Endometrial microvascular endothelial cells (primary cell): ENCODE data around the gene OBI1. TPM values are rescaled to one million over a fixed set of nuclear protein-coding genes. Genes with fewer than 3 reads are reported as not detected.
"Not testable (repeated sequence)": the region's sequence is repeated elsewhere in the genome, so short reads cannot be mapped to it uniquely, and the experiment has no call there.

Experiments
- in situ Hi-C: cut with HindIII; loops from 2 replicates; pipeline ENCODE4 v1.10.0; 2017; ENCODE audit warnings: low sequenced_read_pairs, low pct_unique_long_range_greater_than_20kb; ENCODE audit errors: inconsistent ontology term
- total RNA-seq: library from RNA; depleted of rRNA; stranded (reverse); fragments of >200 nt; gene quantifications from one replicate; pipeline ENCODE4 v1.2.3, GENCODE V29; 2015; ENCODE audit errors: inconsistent ontology term

The OBI1 gene
- total RNA-seq, 1 donor from 2014 or later, result 15.8 TPM

GRCh38 chr13:78650717-78651083, 8.3 kb downstream of the OBI1 start:
- in situ Hi-C loops, result no loop called here

DNA sequence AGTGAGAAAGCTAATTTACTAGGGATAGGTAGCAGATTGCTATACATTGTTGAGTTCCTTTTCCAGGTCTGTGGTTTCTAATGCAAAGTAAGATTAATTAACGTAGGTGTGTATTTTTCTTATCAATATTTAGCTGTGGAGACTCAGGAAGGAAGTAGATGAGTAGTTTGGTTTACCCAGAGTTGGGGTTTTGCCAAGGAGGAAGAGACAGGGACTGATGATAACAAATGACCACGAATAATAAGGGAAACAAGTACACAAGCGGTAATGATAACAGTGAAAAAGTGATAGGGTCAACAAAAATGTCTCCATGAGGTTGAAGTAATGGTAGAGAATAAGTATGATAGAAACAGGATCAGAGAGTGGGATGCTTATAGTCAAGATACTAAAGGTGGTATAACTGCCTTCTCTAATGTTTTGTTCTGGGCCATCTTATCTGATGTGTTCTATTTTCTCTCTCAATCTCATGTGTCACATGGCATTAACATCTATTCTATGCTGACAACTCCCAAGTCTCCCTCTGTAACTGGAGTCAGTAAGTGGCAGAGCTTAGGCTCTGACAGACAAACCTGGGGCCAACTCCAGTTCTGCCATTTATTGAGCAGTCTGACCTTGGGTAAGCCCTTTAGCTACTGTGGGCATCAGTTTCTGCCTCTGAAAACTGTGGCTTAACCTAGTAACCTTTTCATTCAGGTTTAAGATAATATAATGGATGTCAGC, 8.8 kb downstream of the OBI1 start:
- in situ Hi-C loops, result no loop called here

DNA sequence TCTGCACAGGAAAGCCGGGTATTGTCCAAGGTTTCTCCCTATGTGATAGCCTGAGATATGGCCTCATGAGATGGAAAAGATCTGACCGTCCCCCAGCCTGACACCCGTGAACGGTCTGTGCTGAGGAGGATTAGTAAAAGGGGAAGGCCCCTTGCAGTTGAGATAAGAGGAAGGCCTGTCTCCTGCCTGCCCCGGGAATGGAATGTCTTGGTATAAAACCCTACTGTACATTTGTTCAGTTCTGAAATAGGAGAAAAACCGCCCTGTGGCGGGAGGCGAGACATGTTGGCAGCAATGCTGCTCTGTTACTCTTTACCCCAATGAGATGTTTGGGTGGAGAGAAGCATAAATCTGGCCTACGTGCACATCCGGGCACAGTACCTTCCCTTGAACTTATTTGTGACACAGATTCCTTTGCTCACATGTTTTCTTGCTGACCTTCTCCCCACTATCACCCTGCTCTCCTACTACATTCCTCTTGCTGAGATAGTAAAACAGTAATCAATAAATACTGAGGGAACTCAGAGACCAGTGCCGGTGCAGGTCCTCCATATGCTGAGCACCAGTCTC, 11.8 kb downstream of the OBI1 start:
- in situ Hi-C loops, result not testable (repeated sequence)

DNA sequence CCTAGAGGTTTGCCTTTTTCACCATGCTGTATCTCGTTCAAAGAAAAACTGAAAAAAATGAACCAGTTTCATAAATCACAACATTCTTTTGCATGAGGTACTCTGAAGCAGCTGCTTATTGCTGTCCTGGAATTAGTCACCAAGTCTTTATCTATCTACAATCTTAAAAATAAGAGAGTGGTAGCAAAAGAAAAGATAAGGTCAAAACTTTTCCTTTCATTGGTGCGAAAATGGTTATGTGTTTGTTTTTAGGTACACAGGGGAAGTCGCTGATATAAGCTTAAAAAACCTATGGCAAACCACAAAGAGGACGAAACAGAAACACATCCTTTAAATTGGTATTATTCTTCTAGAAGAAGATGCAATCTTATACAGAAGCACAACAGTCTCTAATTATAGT, 20.7 kb downstream of the OBI1 start:
- in situ Hi-C loops, result no loop called here

DNA sequence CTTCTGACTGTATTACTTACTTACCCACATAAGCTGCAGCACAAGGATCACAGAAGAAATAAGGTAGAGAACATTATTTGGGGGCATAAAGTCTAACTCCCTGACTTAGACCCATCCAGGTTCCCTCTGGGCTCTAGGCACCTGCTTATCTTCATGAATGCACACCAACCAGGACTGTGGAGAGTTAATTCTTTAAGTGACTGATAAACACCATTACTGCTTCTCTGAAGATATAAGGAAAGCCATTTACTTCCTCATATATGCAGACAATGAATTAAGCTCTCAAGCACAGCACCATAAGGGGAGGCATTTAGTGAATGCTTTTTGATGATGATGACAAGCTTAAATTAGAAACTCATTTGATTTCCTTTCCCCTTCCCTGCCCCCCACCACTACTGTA, 22.5 kb downstream of the OBI1 start:
- in situ Hi-C loops, result no loop called here

GRCh38 chr13:78632996-78633395, 26.0 kb downstream of the OBI1 start:
- in situ Hi-C loops, result no loop called here

DNA sequence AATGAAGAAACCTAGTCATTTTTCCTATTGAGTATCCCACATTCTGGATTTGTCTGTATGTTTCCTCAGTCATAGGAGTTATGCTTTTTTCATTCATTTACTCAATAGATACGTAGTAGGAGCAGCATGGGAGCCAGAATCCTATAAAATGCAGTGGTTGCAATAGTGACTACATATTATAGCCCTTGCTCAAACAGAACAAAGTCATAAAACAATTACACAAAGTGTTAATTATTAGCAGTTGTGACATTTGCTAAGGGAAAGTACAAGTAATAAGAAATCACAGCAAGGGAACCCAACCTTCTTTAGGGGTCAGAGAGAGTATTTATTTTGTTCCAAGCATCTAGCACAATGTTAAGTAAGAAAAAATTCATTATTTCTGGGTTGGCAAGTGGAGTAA, 27.9 kb downstream of the OBI1 start:
- in situ Hi-C loops, result no loop called here

DNA sequence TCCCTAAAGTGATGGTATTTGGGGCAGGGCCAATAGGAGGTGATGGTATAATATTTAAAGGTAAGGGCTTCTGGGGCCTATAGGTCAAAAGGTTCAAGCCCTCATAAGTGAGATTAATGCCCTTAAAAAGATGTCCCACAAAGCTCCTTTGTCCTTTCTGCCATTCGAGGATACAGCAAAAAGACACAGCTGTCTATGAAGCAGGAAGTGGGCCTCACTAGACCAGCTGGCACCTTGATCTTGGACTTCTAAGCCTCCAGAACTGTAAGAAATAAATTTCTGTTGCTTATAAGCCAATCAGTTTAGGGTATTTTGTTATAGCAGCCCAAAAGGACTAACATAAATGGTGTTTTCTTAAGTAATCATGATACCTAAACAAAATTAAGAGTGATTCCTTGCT, 28.4 kb downstream of the OBI1 start:
- in situ Hi-C loops, result no loop called here

GRCh38 chr13:78625384-78625783, 33.6 kb downstream of the OBI1 start:
- in situ Hi-C loops, result no loop called here

DNA sequence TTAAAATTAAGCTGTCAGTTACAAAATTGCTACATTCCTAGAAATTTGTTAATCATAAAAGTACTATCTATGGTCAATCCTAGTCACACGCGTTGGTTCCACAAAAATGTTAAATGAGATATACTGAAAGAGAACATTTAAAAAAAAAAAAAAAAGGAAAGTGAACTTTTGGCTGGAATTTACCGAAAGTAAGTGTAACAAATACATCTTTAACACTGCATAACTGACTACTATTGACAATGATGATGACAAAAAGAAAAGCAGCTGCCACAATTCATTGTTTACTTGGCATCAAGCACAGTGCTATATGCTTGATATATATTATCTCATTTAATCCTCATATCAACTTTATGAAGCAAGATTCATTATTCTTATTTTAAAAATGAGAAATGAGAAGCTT, 35.8 kb downstream of the OBI1 start:
- in situ Hi-C loops, result no loop called here

DNA sequence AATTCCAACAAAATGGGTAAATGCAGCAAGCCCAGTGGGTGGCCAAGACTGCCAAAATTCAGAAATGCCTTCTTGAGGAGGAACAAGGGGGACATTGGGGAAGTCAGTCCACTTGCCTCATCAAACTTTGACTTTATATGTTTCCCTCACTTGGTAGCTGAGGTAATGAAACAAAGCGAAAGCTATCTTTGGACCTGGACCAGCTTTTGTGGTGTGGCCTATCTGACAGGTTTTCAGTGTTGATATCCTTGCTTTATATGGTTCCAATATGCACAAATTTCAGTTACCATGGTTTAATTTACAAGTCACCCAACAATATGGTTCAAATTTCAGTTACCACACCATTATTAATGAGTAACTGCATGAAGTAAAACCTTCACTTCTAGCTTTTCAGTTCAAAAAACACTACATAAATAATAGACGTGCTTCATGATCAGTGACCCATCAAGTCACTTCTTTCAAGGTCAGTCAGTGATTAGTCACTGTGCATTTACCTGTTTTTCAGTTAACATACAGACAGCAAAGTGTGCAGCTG, 38.0 kb downstream of the OBI1 start:
- in situ Hi-C loops, result no loop called here

GRCh38 chr13:78618411-78618810, 40.5 kb downstream of the OBI1 start:
- in situ Hi-C loops, result no loop called here

DNA sequence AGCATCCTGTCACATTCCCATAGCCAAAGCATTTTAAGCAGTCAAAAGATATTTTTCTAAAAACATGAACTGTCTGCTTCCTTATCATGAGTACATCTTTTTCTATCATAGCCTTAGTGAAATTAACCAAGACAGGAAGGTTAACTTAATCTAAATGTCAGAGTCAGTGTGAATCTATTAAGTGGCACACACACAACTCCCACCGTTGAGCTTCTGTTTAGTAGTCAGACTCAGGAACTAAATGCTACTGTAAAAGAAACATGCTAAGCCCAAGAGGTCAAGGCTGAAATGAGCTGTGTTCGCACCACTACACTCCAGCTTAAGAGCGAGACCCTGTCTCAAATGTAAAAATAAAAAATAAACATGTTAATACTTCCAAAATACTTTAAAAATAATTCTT, 47.9 kb downstream of the OBI1 start:
- in situ Hi-C loops, result no loop called here

GRCh38 chr13:78610381-78610883, 48.5 kb downstream of the OBI1 start:
- in situ Hi-C loops, result no loop called here

- in situ Hi-C loops, result no loop called here
Observed at GRCh38 chr13:78609464-78610205, 49.3 kb downstream of the OBI1 start.

DNA sequence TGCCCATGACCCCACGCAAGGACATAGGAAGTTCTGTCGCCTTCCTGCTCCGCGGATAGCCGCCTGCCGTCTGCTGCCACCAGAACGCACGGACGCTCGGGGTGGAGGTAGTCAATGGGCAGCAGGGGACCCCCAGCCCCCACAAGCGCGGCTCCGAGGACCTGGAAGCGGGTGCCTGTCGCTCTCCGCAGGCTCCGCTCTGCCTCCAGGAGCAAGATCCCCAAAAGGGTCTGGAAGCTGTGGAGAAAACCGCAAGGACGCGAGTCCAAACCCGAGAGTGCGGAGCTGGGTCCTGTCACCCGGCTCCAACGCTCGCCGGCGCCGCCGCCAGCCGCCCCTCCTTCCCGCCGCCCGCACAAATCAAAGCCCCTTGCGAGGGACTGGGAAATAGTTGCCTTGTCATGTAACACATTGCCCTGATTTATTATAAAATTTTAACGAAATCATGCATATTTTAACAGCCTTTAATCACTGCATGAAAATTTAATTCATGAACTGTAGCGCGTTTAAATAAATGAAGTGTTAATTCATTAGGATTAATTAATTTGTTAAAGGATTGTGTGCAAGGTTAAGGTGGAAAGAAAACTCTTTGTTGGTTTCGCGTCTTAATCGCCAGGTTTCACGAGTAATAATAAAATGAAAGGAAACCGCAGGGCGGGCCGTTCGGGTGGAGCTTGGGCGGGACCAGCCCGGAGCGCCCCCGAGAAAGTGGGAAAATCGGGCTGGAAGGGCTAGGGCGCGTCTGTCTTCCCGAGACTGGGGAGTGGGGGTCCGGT, 50.1 kb downstream of the OBI1 start:
- in situ Hi-C loops, result no loop called here

- in situ Hi-C loops, result no loop called here
Observed at GRCh38 chr13:78608252-78608687, 50.7 kb downstream of the OBI1 start.

GRCh38 chr13:78607409-78608251, 51.3 kb downstream of the OBI1 start:
- in situ Hi-C loops, result no loop called here
